WTC11 (cell line): ENCODE results near the gene AMMECR1L. TPM values are rescaled to one million over a fixed set of nuclear protein-coding genes. Genes with fewer than 3 reads are reported as not detected.
A peak's percentile ranks its signal among the peaks of the same experiment; 100 is the strongest.
"Not testable (repeated sequence)": the region's sequence is repeated elsewhere in the genome, so short reads cannot be mapped to it uniquely, and the experiment has no call there.

Source experiments
- ATAC-seq: fragments of 200-7000 bp; cut with Tn5 transposase; 2 replicates; pipeline ENCODE4 v1.10.0; 2021; ENCODE audit warnings: mild to moderate bottlenecking, moderate library complexity
- CTCF ChIA-PET: fragments of 300-600 bp; sonication (Branson Sonifier 250); formaldehyde crosslinking; loops from one replicate; lab custom pipeline; 2021; ENCODE audit warnings: antibody characterized with exemption; lab: Charles Lee
- POLR2A ChIA-PET: fragments of 350-600 bp; sonication (Branson Sonifier 250); formaldehyde crosslinking; loops from one replicate; lab custom pipeline; 2021; ENCODE audit warnings: antibody characterized with exemption; lab: Charles Lee
- DNase-seq: peaks from one replicate; pipeline ENCODE4 v3.0.0; 2021; ENCODE audit warnings: low spot score
- H3K27ac Mint-ChIP-seq: 2 replicates; pipeline ENCODE4 v1.8.0; 2021; ENCODE audit warnings: mixed read lengths
- H3K27me3 Mint-ChIP-seq: 2 replicates; pipeline ENCODE4 v1.8.0; 2021; ENCODE audit warnings: low read depth, mild to moderate bottlenecking, moderate library complexity, mixed read lengths
- H3K36me3 Mint-ChIP-seq: 2 replicates; pipeline ENCODE4 v1.8.0; 2021; ENCODE audit warnings: mixed read lengths
- H3K4me1 Mint-ChIP-seq: 2 replicates; pipeline ENCODE4 v1.8.0; 2022; ENCODE audit warnings: mixed read lengths
- H3K4me3 Mint-ChIP-seq: 2 replicates; pipeline ENCODE4 v1.8.0; 2021; ENCODE audit warnings: mild to moderate bottlenecking, moderate library complexity, mixed read lengths
- H3K9me3 Mint-ChIP-seq: 2 replicates; pipeline ENCODE4 v1.8.0; 2021; ENCODE audit warnings: mixed read lengths
- ARID4B ChIP-seq: sonication (generic); formaldehyde crosslinking; IDR thresholded peaks from 2 replicates; pipeline ENCODE4 v1.8.0; 2023; ENCODE audit warnings: missing genetic modification reagents, mild to moderate bottlenecking, borderline replicate concordance
- CTCF ChIP-seq: fragments of 200-600 bp; IDR thresholded peaks from 2 replicates; pipeline ENCODE4 v1.8.0; 2022; ENCODE audit warnings: antibody characterized with exemption
- GRHL2 ChIP-seq: fragments of 250-450 bp; sonication (Bioruptor Pico); IDR thresholded peaks from 2 replicates; pipeline ENCODE4 v1.8.0; 2022; ENCODE audit warnings: mild to moderate bottlenecking, moderate library complexity; ENCODE audit not compliant: insufficient replicate concordance, severe bottlenecking
- GTF2I ChIP-seq: fragments of 250-450 bp; sonication (Bioruptor Pico); conservative IDR thresholded peaks from 2 replicates; pipeline ENCODE4 v1.4.0; 2021; ENCODE audit warnings: mild to moderate bottlenecking
- IRF1 ChIP-seq: sonication (generic); formaldehyde crosslinking; IDR thresholded peaks from 2 replicates; pipeline ENCODE4 v1.8.0; 2023; ENCODE audit warnings: missing genetic modification reagents
- JUN ChIP-seq: sonication (generic); formaldehyde crosslinking; IDR thresholded peaks from 2 replicates; pipeline ENCODE4 v1.8.0; 2023; ENCODE audit warnings: mild to moderate bottlenecking, missing genetic modification reagents
- NFE2L1 ChIP-seq: sonication (generic); formaldehyde crosslinking; IDR thresholded peaks from 2 replicates; pipeline ENCODE4 v1.8.1; 2023; ENCODE audit warnings: missing genetic modification reagents
- RELA ChIP-seq: sonication (generic); formaldehyde crosslinking; IDR thresholded peaks from 2 replicates; pipeline ENCODE4 v1.8.1; 2022; ENCODE audit warnings: missing genetic modification reagents, mild to moderate bottlenecking, borderline replicate concordance
- SMAD4 ChIP-seq: sonication (generic); formaldehyde crosslinking; IDR thresholded peaks from 2 replicates; pipeline ENCODE4 v1.8.0; 2022; ENCODE audit warnings: mild to moderate bottlenecking, missing genetic modification reagents
- TP53 ChIP-seq: sonication (generic); formaldehyde crosslinking; IDR thresholded peaks from 2 replicates; pipeline ENCODE4 v1.8.1; 2023; ENCODE audit warnings: mild to moderate bottlenecking, missing genetic modification reagents
- USF1 ChIP-seq: sonication (generic); formaldehyde crosslinking; IDR thresholded peaks from 2 replicates; pipeline ENCODE4 v1.8.0; 2022; ENCODE audit warnings: mild to moderate bottlenecking, missing genetic modification reagents
- ZMAT4 ChIP-seq: fragments of 250-450 bp; sonication (Bioruptor Pico); IDR thresholded peaks from 2 replicates; pipeline ENCODE4 v1.9.0; 2021; ENCODE audit warnings: mild to moderate bottlenecking
- total RNA-seq: library from RNA; stranded (reverse); gene quantifications from 3 replicates; pipeline ENCODE4 v1.2.3, GENCODE V29; 2021

AMMECR1L gene
- total RNA-seq, 1 experiment from 2014 or later: 17.9 TPM

- Mint-ChIP-seq H3K27ac (peak overlapping the region; percentile 41), H3K4me3 (peak overlapping the region; percentile 72), H3K36me3 (peaks cover 22% of the 10 kb centered on the region), H3K4me1 (peaks cover 26% of the 10 kb centered on the region)
- POLR2A ChIA-PET, DNase-seq, H3K27me3 Mint-ChIP-seq, H3K9me3 Mint-ChIP-seq, CTCF ChIA-PET: not testable (repeated sequence)
- ATAC-seq: peak; percentile 17
- TF ChIP-seq RELA (CRISPR knock-in tag) (0 out of 2 replicates have a peak, but pooled peaks have one; percentile 28), ARID4B (CRISPR knock-in tag) (0 out of 2 replicates have a peak, but pooled peaks have one; percentile 5)
Observed at GRCh38 chr2:127886593-127886935, 808 bp upstream of the AMMECR1L start.

GRCh38 chr2:127884861-127885740, 655 bp downstream of the AMMECR1L start:
- peaks cover 22% of the 10 kb centered on the region for H3K36me3 Mint-ChIP-seq

GRCh38 chr2:127884436-127884835, 1.3 kb downstream of the AMMECR1L start:
- H3K27me3 Mint-ChIP-seq: no peaks in the 10 kb centered on the region
- H3K27ac Mint-ChIP-seq: peak overlapping the region; percentile 65
- DNase-seq: no peak
- H3K4me1 Mint-ChIP-seq: peaks cover 23% of the 10 kb centered on the region
- H3K9me3 Mint-ChIP-seq: no peaks in the 10 kb centered on the region
- no peak for TF ChIP-seq CTCF
- no peak for TF ChIP-seq JUN (CRISPR knock-in tag)
- no peak for TF ChIP-seq TP53 (CRISPR knock-in tag)
- no peak for TF ChIP-seq GTF2I (CRISPR knock-in tag)
- no peak for TF ChIP-seq SMAD4 (CRISPR knock-in tag)
- no peak for TF ChIP-seq USF1 (CRISPR knock-in tag)
- TF ChIP-seq NFE2L1 (CRISPR knock-in tag): no peak
- no peak for TF ChIP-seq GRHL2 (CRISPR knock-in tag)
- TF ChIP-seq IRF1 (CRISPR knock-in tag): no peak
- TF ChIP-seq ZMAT4: no peak
- TF ChIP-seq, all 79 proteins: peak for 0
- POLR2A ChIA-PET: no interaction called here
- CTCF ChIA-PET: no interaction called here
- peak overlapping the region; percentile 93 for H3K4me3 Mint-ChIP-seq
- peaks cover 22% of the 10 kb centered on the region for H3K36me3 Mint-ChIP-seq
- no peak for ATAC-seq

More at GRCh38 chr2:127884861-127885740, 655 bp downstream of the AMMECR1L start:
- H3K9me3 Mint-ChIP-seq, CTCF ChIA-PET, POLR2A ChIA-PET, H3K27me3 Mint-ChIP-seq: not testable (repeated sequence)
- peak; percentile 48 for DNase-seq
- H3K4me3 Mint-ChIP-seq: peak overlapping the region; percentile 93
- peaks cover 23% of the 10 kb centered on the region for H3K4me1 Mint-ChIP-seq
- H3K27ac Mint-ChIP-seq: peak overlapping the region; percentile 65
- ATAC-seq: peak; percentile 29
